Measurements from ENCODE around the gene EXT2. TPM values are rescaled to one million over a fixed set of nuclear protein-coding genes. Genes with fewer than 3 reads are reported as not detected.

EXT2 gene
- total RNA-seq, 1 donor from 2014 or later = 140 TPM

DNA sequence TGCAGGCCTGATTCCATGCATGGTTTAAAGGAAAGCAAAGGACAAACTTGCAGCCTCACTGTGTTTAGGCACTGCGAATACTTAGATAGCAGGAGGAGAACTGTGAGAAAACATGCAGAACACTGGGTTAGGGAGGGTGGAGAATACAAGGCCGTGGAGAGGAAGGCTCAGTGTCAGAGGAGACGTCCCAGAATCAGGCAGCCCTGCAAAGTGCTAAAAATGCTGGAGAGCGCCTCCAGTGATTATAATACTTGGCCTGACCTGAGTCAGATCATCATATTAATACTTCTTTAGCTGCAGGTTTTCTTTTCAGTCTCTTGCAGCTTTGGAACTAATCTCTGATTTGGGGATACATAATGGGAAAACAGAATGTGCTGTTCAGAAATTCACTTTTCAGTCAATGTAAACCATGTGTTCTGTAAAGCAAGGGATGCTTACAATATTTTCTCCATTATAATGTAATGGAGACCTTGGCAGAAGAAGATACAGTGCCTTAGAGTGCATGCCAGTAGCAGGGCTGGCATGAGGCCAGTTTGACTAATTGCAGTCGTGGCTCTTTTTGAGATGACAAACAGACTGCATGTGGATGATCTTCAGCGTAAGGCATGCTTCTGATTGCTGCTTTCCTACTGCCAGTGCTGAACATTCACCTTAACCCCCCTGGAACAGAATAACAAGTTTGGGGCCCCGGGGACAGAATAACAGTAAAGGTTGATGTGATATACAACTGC is 16.8 kb downstream of the EXT2 start:
- TF ChIP-seq CTCF (conservative IDR thresholded peaks at IDR 0.05; ENCODE audit: low read depth, low read length) = no peak
- no peak for DNase-seq (ENCODE audit: low read depth)
- no peak overlapping the region for H3K4me3 ChIP-seq (ENCODE audit: low read depth, low read length)

GRCh38 chr11:44113018-44113417 is 17.5 kb downstream of the EXT2 start:
- no peak overlapping the region for H3K4me3 ChIP-seq (ENCODE audit: low read depth, low read length)
- no peak for DNase-seq (ENCODE audit: low read depth)
- TF ChIP-seq CTCF (conservative IDR thresholded peaks at IDR 0.05; ENCODE audit: low read depth, low read length) = no peak

GRCh38 chr11:44113572-44113971 is 18.1 kb downstream of the EXT2 start:
- no peak for DNase-seq (ENCODE audit: low read depth)
- H3K4me3 ChIP-seq (ENCODE audit: low read depth, low read length) = no peak overlapping the region
- TF ChIP-seq CTCF (conservative IDR thresholded peaks at IDR 0.05; ENCODE audit: low read depth, low read length) = no peak

DNA sequence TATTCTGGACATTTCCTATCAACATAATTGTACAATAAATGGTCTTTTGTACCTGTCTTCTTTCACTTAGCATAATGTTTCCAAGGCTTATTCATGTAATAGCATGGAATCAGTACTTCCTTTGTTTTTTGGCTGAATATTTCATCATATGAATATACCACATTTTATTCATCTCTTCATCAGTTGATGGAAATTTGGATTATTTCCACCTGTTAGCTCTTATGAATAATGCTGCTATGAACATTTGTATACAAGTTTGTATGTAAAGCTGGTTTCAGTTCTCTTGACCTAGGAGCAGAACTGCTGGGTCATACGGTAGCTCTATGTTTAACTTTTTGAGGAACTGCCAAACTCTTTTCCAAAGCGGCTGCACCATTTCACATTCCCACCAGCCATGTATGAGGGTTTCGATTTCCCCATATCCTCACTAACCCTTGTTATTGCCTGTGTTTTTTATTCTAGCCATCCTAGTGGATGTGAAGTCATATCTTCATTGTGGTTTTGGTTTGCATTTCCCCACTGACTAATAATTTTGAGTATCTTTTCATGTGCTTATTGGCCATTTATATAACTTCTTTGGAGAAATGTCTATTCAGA is 20.9 kb downstream of the EXT2 start:
- no peak for DNase-seq (ENCODE audit: low read depth)
- no peak overlapping the region for H3K4me3 ChIP-seq (ENCODE audit: low read depth, low read length)
- TF ChIP-seq CTCF (conservative IDR thresholded peaks at IDR 0.05; ENCODE audit: low read depth, low read length) = no peak

DNA sequence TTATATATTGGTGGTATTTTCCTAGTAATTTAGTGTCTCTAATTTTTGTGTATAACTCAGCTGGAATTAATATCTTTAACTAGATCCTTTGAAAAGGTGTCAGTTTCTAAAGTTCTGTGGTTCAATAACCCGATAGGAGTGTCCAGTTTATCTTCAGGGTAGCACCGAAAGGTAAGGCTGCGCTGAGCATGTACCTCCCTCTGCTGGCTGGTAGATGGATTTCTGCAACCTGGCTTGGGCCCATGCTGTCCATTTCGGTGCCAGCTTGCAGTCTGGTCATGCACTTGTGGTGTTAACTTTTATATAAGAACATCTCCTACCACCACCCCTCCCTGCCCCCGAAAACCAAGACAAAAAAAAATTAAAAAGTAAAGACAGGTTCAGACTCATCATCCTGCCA is 24.7 kb downstream of the EXT2 start:
- TF ChIP-seq CTCF (conservative IDR thresholded peaks at IDR 0.05; ENCODE audit: low read depth, low read length) = peak; percentile 54
- no peak for DNase-seq (ENCODE audit: low read depth)
- no peak overlapping the region for H3K4me3 ChIP-seq (ENCODE audit: low read depth, low read length)

DNA sequence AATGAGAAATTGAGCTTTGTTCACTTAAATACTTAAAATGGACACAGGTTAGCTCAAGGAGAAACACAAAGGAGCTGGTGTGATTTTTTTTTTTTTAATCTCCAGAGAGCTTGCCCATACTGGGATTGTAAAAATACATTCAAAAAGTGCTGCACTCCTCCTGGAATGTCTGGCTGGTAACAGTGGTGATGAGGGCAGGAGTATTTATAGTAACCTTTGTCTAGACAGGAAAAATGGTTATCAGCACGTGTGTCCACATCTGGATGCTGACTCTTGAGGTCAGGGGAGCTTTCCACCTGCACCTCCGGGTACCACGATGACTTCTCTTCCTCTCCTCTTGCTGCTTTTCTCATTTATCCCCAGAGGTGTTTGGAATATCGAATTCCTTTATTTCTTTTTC is 30.1 kb downstream of the EXT2 start:
- no peak for DNase-seq (ENCODE audit: low read depth)
- no peak overlapping the region for H3K4me3 ChIP-seq (ENCODE audit: low read depth, low read length)
- no peak for TF ChIP-seq CTCF (conservative IDR thresholded peaks at IDR 0.05; ENCODE audit: low read depth, low read length)

- no peak for DNase-seq (ENCODE audit: low read depth)
- no peak for TF ChIP-seq CTCF (conservative IDR thresholded peaks at IDR 0.05; ENCODE audit: low read depth, low read length)
- H3K4me3 ChIP-seq (ENCODE audit: low read depth, low read length) = no peak overlapping the region
Observed at GRCh38 chr11:44126304-44126703, 30.8 kb downstream of the EXT2 start.
